Tongue (tissue), 2 donors: Measurements from ENCODE around the gene EPB41L1. TPM values are rescaled to one million over a fixed set of nuclear protein-coding genes. Genes with fewer than 3 reads are reported as not detected.
A peak's percentile ranks its signal among the peaks of the same experiment; 100 is the strongest.

Experiments used
- DNase-seq: peaks from one replicate; pipeline ENCODE4 v3.0.0-alpha.2; 2015
- total RNA-seq: library from RNA; depleted of rRNA; stranded (reverse); fragments of >200 nt; gene quantifications from one replicate; pipeline ENCODE4 v1.2.3, GENCODE V29; 2014

EPB41L1 gene
- total RNA-seq, 1 donor from 2014 or later = 48.2 TPM

DNA sequence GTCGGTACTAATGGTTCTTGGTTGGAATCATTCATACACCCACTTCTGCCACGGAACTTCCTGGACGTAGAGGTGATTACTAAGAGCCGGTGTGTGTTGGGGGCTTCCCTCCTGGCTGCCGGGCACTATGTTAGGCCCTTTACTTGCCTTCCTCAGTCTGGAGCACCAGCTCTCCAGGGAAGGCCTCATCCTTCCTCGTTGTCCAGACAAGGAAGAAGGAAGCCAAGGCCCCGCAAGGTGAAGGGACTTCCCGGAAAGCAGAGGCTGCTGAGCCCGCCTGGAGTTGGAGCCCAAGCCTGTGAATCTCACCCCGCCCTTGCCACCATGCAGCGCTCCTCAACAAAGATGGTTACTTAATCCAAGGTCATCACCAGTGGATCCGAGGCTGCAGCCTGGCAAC lies 107.9 kb downstream of the EPB41L1 start:
- DNase-seq = no peak

DNA sequence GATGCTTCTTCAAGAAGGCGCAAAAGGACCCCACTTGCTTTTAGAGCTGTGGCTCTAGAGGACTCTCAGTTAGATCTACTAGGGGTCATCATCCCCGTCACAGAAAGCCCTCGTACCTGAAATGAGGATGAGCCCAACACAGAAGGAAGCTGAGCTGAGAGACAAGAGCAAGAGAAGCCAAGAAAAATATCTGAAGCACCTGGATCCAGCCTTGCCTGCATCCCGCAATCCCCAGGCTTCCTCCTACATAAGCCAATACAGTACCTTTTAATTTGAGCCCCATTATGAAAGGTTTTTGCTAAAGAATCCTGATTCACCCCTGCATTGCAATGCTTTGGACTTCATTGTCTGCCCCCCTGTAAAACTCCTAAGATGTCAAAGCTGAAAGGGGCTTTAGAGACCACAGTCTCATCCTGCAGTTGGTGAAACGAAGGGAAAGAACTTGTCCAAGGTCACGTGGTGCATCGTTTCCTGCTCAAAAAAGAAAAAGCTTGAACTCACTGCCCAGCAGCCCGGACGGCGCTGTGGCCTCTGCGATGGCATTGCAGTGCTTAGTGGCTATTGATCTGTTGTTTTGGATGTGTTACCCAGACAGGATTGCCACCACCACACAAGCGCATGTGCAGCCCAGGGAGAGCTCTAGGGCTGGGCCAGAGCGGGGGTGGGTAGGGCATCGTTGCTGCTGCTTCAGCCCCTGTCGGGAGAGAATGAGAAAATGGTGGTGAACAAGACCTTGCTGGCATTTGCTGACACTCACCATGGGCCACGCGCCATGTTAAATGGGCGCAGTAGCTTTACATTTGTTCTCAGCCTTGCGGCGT lies 110.1 kb downstream of the EPB41L1 start:
- no peak for DNase-seq

DNA sequence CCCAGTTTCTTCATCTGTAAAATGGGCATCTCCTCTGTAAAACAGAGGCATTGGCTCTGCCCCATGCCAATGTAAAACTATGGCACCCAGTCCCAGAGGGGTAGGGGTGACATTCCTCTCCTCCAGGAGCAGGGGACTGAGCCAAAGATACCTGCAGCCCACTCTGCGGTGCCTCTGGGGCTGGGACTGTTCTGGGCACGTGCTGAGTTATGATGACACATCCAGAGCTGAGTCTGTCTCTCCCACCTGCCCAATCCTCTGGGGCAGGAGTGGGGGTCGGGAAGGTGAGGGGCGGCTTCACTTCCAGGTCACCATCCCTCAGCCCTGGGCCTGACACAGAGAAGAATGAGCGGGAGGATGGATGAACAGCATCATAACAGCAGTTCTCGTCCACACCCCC lies 111.6 kb downstream of the EPB41L1 start:
- DNase-seq = no peak

DNA sequence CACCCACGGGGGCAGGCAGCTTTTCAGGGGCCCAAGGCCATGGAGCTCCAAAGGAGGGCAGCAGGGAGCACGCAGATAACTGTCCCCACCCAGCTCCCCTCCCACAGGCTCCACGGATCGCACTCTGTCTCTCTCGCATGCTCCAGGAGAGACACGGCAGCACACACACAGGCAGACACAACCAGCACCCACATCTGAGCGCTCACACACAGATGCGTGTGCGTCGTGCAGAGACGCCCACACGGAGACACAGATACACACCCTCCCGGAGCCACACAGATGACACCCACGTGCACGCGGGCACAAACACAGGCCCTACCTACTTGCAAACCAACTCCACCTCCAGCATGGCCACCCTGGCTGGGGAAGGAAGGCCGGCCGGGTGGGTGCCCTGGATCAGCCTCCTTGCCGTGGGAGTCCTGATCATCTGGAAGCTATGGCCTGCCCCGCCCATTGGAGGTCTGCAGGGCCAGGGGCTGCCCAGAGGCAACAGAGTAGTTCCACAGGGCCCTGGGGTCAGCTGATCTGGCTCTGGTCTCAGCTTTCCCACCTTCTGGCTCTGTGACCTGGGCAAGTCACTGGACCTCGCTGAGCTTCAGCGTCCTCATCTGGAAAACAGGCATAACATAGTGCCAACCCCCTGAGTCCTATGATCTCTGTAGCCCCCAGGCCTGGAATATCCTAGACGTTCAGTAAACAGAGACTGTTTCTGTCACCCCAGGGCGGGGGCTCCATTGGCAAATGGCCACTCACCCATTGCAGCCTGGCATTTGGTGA lies 113.3 kb downstream of the EPB41L1 start:
- peak; percentile 32 for DNase-seq

DNA sequence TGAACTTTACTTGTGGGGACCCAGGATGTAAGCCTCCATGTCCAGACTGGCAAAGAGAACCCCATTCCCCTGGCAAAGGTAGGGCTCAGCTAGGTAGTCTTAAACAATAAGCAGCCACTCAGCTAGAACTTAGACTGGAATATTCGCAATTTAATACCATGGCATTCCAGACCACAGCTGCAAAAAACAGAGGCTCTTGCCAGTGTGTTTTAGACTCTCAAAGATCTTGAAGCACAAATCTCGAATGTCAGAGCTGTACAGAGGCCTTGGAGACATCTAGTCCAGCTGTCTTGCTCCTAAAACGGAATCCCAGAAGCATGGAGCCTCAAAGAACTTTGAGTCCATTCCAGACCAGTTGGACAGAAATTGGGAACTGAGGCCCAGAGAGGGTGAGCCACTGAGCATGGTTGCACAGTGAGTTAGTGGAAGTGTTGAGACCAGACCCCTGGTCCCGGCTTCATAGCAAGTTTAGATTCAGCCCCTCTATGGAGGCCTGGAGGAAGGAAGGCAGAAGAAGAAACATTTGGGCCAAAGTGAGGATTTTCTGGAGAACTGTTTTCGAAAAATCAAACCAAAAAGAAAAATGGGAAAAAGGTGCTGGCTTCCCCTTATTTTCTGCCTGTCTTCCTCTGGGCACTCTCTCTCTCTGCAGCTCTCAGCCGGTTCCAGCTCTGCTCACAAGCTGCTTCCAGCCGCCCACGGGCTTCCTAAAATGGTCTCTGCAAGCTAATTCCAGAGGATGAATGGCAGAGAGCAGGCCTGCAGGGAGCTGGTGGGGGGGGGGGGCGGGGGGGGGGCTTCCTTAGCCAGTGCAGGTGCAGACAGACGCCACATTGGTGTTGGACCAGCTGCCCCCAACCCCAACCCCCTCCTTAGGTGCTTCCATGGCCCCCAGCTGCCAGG lies 114.2 kb downstream of the EPB41L1 start:
- peak; percentile 77 for DNase-seq

DNA sequence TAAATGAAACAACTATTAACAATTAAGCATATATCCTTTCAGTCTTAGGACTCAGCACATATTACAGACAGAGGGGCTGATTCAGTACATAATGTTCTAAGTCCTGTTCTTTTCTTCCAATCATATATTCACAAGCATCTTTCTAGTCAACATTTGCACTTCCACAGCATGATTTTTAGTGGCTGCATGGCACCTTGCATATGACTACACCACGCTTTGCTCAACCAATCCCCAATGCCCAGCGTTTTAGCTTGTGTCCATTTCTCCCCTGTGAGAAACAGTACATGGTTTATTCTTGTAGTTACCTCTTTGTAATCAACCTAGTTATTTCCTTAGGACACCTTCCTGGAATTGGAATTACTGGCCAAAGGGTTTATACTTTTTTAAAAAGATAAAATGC lies 115.0 kb downstream of the EPB41L1 start:
- no peak for DNase-seq

DNA sequence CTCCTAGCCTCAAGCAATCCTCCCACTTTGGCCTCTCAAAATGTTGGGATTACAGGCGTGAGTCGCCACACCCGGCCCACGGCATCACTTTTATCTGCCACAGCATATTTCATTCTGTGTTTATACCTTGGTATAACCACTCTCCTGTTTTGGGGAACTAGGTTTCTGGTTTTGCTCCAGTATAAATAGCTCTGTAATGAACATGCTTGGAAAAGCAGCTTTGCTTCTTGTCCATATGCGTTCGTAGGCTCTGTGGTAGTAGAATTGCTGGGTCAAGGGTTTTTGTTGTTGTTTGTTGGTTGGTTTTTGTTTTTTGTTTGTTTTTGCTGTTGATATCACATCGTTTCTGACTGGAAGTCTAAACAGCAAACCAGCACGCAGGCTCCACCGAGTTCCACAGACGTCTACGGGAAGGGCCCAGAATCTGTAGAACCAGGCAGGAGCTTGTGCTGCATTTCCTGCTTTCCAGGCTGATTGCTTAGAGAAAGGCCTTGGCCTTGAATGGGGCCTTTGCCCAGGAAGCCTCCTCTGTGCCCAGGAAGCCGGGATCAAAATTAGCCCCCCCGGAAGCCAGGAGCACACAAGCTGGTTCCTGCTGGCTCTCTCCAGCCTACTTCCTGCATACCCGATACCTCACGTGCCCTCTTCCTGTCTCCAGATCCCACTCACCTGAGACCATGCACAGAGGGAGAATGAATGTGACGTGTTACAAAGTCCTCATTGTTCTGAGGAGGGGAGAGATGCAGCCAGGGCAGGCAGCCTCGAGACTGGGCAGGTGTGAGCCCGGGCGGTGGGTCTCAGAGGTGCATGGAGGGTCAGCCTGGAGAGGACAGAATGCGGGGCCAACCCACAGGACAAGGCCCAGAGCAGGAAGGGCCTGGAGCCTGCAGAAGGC lies 116.5 kb downstream of the EPB41L1 start:
- DNase-seq = no peak

DNA sequence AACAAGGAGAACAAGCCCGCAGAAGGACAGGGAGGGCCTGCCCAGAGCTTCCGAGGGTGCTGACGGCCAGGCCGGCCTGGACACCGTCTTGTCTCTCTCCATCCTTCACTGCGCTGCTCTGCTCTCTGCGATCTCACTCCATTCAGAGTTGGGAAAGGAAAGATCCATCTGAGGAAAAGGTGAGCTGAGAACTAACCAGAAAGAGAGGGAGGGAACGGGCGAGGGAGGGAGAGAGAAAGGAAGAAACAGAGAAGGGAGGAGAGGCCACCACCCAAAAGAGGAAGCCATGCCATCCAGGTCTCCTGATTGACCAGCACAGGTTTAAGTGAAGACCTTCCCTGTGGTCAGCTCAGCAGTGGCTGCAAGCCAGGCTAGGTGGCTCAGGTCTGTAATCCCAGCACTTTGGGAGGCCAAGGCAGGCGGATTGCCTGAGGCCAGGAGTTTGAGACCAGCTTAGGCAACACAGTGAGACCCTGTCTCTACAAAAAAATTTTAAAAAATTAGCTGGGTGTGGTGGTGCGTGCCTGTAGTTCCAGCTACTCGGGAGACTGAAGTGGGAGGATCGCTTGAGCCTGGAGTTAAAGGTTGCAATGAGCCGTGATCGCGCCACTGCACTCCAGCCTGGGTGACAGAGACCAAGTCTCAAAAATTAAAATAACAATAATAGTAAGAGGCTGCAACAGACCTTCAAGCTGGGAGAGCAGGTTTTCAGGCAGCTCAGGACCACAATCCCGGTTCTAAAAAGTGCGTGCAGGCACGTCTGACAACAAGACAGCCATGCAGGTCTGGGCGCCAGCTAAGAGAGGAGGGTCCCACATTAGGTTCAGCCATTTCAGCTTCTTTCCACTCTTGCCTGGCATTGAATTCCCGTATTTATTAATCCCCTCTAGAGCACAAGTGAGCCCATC lies 117.4 kb downstream of the EPB41L1 start:
- no peak for DNase-seq

DNA sequence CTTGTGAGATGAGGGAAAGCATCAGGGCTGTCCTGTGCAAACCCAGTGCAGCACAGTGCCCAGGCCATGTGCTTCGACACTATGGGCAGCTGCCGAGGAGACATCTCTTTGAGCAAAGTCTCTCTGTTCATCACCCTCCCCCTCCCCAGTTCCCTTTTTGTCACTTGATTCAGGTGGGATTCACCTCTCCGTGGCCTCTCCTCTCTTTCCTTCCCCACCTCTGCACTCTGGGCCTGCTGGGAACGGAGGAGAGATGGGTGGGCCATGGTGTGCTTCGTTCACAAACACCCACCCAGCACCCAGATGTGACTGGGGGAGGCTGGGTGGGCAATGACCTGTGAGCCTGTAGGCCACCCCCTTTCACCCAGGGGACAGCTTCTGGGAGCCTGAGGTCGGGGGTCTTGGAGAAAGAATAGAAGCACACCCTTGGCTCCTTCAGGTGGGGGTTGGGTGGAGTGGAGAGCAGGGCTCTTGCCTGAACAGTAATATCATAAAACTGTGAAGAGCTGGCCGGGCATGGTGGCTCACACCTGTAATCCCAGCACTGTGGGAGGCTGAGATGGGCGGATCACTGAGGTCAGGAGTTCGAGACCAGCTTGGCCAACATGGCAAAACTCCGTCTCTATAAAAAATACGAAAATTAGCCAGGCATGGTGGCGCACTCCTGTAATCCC lies 118.1 kb downstream of the EPB41L1 start:
- DNase-seq = no peak

DNA sequence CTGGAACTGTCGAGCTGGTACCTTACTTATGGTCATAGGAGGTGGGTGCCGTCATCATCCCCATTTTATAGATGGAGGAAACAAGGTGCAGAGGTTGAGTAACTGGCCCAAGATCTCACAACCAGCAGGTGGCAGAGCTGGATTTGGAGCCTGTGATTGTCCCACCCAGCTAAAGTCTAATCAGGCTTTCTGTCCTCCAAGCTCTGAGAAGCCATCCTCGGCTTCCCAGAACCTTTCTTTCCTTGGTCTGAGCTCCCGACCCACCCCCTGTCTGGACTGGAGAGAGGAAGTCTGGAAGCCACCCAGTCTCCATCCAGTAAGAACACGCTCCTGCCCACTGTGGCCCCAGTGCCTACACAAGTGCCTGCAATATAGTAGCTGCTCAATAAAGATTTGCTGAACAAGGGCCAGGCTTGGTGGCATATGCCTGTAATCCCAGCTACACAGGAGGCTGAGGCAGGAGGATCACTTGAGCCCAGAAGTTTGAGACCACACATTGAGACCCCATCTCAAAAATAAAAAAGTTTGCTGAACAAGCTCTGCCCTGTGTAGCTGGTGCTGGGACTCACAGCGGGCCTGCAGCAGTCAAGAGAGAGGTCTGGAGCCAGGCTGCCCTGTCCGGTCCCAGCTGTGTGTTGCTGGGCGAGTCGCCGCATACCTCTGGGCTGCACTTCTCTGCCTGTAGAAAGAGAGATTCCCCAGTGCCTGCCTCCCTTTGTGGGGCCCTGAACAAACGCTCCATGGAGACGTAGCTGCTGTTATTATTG lies 119.1 kb downstream of the EPB41L1 start:
- no peak for DNase-seq

DNA sequence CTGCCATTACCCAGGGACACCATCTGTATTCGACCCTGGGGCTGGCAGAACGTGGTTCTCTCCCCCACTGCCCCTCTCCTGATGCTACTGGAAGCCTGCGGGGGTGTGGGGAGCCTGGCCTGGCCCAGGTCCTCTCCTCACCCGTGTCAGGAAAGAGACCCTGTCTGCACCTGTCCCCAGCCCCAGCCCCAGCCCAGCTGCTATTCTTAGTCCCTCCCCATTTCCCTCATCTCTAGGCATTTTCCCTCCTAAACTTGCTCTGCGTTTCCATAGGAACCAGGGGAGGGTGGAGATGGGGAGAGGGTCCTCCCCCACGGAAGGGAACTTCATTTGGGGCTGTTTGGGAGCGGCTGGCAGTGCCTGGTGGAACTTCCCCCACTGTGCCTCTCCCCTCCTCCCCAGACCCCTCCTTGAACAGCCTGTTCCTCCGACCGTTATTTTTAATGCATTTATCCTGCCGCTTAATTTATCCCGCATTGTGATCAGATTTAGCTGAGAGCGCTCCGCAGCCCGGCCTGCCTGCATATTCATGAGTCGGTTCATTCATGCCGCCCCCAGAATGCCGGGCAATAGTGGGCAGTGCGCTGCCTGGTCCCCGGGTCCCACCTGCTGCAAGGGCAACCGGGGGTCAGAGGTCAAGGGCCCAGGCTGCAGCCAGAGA lies 119.8 kb downstream of the EPB41L1 start:
- peak; percentile 19 for DNase-seq

DNA sequence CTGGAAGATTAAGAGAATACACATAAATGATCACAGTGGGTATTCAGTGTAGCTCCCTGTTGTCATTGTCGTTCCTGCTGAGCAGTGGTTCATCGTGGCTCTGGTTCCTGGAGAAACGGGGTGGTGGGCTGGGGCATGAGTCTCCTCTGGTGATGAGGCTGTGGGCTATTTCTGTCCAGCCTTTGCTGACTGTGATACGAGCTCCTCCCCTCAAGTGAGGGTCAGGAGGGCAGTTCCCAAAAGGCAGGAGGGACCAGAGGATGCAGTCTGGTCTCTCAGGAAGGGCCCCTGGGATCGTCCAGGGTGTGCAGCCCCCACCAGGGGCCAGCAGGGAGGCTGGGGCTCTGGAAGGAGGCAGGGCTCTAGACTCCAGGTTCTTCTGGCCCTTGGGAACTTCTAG lies 120.5 kb downstream of the EPB41L1 start:
- no peak for DNase-seq

DNA sequence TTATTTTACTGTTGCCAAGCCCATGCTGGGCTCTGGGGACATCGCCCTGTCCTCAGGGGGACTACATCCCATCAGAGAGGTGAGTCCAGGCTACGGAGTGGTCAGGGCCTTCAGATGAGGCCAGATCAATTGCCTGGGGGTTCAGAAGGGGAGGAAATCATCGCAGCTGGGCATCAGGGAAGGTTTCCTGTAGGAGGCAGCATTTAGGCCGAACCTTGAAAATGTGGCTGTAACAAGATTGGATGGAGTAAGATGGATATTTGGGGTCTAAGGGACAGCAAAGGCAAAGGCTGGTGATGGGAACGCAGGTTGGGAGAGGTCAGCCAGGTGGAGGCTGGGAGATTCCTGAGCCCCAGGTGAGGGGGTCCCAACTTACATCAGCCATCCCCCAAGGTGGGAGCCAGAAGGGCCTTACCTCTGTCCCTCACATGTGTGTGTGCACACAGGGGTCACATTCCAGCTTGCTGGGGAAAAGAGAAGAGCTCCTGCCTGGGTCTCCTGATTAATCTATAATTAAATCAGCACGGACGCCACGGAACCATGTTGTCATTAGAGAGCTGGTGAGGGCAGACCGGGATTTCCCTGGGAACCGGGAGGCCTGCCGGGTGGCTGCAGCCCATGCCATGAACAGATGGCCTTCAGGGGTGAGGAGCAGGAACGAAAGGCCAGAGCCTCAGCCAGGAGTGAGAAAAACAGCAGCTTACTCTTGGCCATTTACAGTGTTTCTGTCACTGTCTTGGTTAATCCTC lies 121.1 kb downstream of the EPB41L1 start:
- no peak for DNase-seq

DNA sequence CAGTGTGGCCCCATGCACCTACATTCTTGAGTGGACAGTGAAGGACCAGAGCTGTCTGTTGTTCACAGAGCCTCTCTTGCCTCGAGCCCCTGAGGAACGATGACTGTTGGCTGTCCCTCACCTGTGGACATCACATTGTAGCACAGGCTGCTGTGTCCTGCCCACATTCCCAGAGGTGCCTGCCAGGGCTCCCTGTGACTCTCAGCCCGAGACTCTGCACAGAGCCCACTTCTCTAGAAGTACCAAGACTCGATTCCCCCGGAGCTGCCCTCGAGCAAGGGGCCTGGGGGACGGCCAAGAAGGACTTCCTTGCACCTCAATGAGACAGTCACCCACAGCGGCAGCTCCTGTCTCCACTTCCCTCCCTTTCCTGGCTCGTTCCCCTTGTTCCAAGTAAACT lies 123.0 kb downstream of the EPB41L1 start:
- no peak for DNase-seq

DNA sequence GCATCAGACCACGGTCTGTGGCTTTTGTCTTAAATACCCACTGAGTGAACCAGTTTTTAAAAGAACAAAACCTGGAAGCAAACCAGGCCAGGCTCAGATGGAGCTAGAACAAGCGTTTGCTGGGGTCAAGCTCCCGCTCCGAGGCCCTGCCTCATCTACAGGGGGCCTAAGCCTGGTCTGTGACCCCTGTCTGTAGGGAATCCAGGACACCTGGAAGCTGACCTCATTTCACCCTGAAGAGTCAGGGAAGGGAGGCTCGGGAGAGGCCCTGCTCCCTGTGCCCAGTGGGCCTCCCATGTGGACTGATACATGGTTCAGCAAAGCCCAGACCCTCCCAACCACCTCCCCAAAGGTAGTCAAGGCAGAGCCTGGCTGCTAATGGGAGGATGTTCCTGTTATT lies 124.8 kb downstream of the EPB41L1 start:
- no peak for DNase-seq

DNA sequence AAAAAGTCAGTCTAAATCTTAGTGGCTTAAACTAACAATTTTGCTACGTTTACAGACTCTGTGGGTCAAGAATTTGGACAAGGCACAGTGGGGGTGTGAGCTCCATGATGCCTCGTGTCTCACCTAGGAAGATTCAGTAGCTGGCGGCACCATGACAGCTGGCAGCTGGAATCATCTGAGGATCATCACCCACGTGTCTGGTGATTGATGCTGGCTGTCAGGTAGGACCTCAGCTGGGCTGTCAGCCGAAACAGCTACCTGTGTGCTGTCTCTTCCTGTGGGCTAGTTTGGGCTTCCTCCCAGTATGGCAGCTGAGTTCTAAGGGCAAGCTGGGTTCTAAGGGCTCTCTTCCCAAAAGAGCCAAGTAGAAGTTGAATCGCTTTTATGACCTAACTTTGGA lies 125.2 kb downstream of the EPB41L1 start:
- no peak for DNase-seq

DNA sequence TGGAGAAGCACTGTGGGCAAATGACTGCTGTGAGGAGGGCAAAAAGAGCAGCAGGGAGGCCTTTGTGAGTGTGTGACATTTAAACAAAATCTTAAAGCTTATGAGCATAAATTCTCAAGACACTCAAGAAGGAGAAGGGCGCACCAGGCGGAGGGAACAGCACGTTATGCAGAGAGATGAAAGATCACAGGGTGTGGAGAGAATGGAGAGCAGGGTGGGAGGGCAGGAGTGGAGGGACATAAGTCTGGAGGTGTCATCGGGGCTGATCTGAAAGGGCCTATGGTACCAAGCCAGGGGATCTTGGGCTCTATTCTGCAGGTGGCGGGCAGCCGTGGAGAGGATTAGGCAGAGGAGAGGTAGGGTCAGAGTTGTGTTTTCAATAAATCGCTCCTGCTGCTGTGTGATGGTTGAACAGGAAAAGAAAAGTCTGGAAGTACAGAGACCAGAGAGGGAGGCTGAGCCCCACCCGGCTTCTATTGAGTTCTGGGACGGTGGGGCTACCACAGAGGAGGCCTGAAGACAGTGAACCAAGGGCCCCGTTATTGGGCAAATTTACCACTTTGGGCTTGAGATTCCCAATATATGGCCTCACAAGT lies 127.3 kb downstream of the EPB41L1 start:
- no peak for DNase-seq
